Glutamatergic neuron (in vitro differentiated cells): ENCODE measurements around the gene ZNF827. TPM values are rescaled to one million over a fixed set of nuclear protein-coding genes. Genes with fewer than 3 reads are reported as not detected.

Experiments
- DNase-seq: peaks from one replicate; pipeline ENCODE4 v3.0.0; 2022
- H3K27ac Mint-ChIP-seq: one replicate; pipeline ENCODE4 v1.8.0; 2020; ENCODE audit warnings: mild to moderate bottlenecking, mixed read lengths, inconsistent platforms; ENCODE audit not compliant: unreplicated experiment
- H3K27me3 Mint-ChIP-seq: one replicate; pipeline ENCODE4 v1.8.0; 2020; ENCODE audit warnings: mild to moderate bottlenecking, moderate library complexity, mixed read lengths, inconsistent platforms; ENCODE audit not compliant: unreplicated experiment
- H3K36me3 Mint-ChIP-seq: one replicate; pipeline ENCODE4 v1.8.0; 2020; ENCODE audit warnings: mild to moderate bottlenecking, mixed read lengths, inconsistent platforms; ENCODE audit not compliant: unreplicated experiment
- H3K4me1 Mint-ChIP-seq: one replicate; pipeline ENCODE4 v1.8.0; 2020; ENCODE audit warnings: mild to moderate bottlenecking, low read depth, mixed read lengths, inconsistent platforms; ENCODE audit not compliant: unreplicated experiment
- H3K4me3 Mint-ChIP-seq: one replicate; pipeline ENCODE4 v1.8.0; 2020; ENCODE audit warnings: mild to moderate bottlenecking, mixed read lengths, inconsistent platforms; ENCODE audit not compliant: unreplicated experiment
- H3K9me3 Mint-ChIP-seq: one replicate; pipeline ENCODE4 v1.8.0; 2020; ENCODE audit warnings: mild to moderate bottlenecking, moderate library complexity, mixed read lengths, inconsistent platforms; ENCODE audit not compliant: unreplicated experiment
- CTCF ChIP-seq: fragments of 200-600 bp; sonication (generic); IDR thresholded peaks from one replicate; pipeline ENCODE4 v1.5.0; 2021; ENCODE audit not compliant: partially characterized antibody, unreplicated experiment
- total RNA-seq: library from RNA; stranded (reverse); fragmentation: NEBNext Ultra II Directional; extraction: Animal tissue kit (Norgen Biotek cat#: 25700); gene quantifications from one replicate; pipeline ENCODE4 v1.2.1, GENCODE V29; 2021; ENCODE audit not compliant: unreplicated experiment

ZNF827 gene
- total RNA-seq, 1 donor from 2014 or later, result 227 TPM

GRCh38 chr4:145933134-145933533 lies 5.5 kb downstream of the ZNF827 start:
- H3K4me1 Mint-ChIP-seq, result peaks cover 49% of the 10 kb centered on the region
- peaks cover 15% of the 10 kb centered on the region for H3K27me3 Mint-ChIP-seq
- DNase-seq, result no peak
- no peak overlapping the region for H3K27ac Mint-ChIP-seq
- H3K4me3 Mint-ChIP-seq, result peak overlapping the region; percentile 5
- no peaks in the 10 kb centered on the region for H3K36me3 Mint-ChIP-seq
- TF ChIP-seq CTCF, result no peak
- peaks cover 21% of the 10 kb centered on the region for H3K9me3 Mint-ChIP-seq

GRCh38 chr4:145931403-145931802 lies 7.2 kb downstream of the ZNF827 start:
- Mint-ChIP-seq H3K9me3 (peaks cover 15% of the 10 kb centered on the region), H3K4me1 (peaks cover 55% of the 10 kb centered on the region), H3K36me3 (no peaks in the 10 kb centered on the region), H3K27me3 (peaks cover 12% of the 10 kb centered on the region), H3K4me3 (no peak overlapping the region), H3K27ac (no peak overlapping the region)
- no peak for TF ChIP-seq CTCF
- DNase-seq, result no peak

GRCh38 chr4:145930592-145930991 lies 8.0 kb downstream of the ZNF827 start:
- no peak for DNase-seq
- Mint-ChIP-seq H3K36me3 (peaks cover 5% of the 10 kb centered on the region), H3K27ac (no peak overlapping the region)

GRCh38 chr4:145929415-145930178 lies 9.0 kb downstream of the ZNF827 start:
- no peak for DNase-seq
- TF ChIP-seq CTCF, result no peak
- Mint-ChIP-seq H3K36me3 (peaks cover 10% of the 10 kb centered on the region), H3K4me3 (peak overlapping the region; percentile 4), H3K9me3 (peaks cover 5% of the 10 kb centered on the region), H3K4me1 (peaks cover 47% of the 10 kb centered on the region), H3K27me3 (peaks cover 2% of the 10 kb centered on the region), H3K27ac (peak overlapping the region; percentile 24)

More at GRCh38 chr4:145930592-145930991, 8.0 kb downstream of the ZNF827 start:
- peaks cover 5% of the 10 kb centered on the region for H3K27me3 Mint-ChIP-seq
- peaks cover 54% of the 10 kb centered on the region for H3K4me1 Mint-ChIP-seq
- peaks cover 7% of the 10 kb centered on the region for H3K9me3 Mint-ChIP-seq
- no peak overlapping the region for H3K4me3 Mint-ChIP-seq
- TF ChIP-seq CTCF, result no peak

GRCh38 chr4:145928748-145929147 lies 9.9 kb downstream of the ZNF827 start:
- H3K27ac Mint-ChIP-seq, result peak overlapping the region; percentile 60
- no peak for TF ChIP-seq CTCF
- peaks cover 2% of the 10 kb centered on the region for H3K27me3 Mint-ChIP-seq
- DNase-seq, result no peak
- H3K36me3 Mint-ChIP-seq, result peaks cover 14% of the 10 kb centered on the region
- peaks cover 40% of the 10 kb centered on the region for H3K4me1 Mint-ChIP-seq
- peaks cover 5% of the 10 kb centered on the region for H3K9me3 Mint-ChIP-seq
- H3K4me3 Mint-ChIP-seq, result no peak overlapping the region
